Fibroblast of pulmonary artery (primary cell): ENCODE results near the gene INO80D.
A peak's percentile ranks its signal among the peaks of the same experiment; 100 is the strongest.
"Not testable (repeated sequence)": the region's sequence is repeated elsewhere in the genome, so short reads cannot be mapped to it uniquely, and the experiment has no call there.

Source experiments
- DNase-seq: peaks from one replicate; pipeline ENCODE4 v3.0.0-alpha.2; 2010; ENCODE audit warnings: low read depth
- H3K4me3 ChIP-seq: replicated peaks from 2 replicates; pipeline ENCODE4 v1.5.1; 2011; ENCODE audit warnings: low read depth, mild to moderate bottlenecking, control low read depth, low read length, moderate library complexity
- CTCF ChIP-seq: IDR thresholded peaks from 2 replicates; pipeline ENCODE4 v1.5.1; 2011; ENCODE audit warnings: mild to moderate bottlenecking, control low read depth, low read length, inconsistent platforms; ENCODE audit errors: missing control alignments

Gene INO80D

GRCh38 chr2:206085742-206086445 lies at the start of gene INO80D:
TSS of gene INO80D (minus strand) at chr2:206086174. CDS start at chr2:206063016, 23,158 bp downstream.
- peak within 1 kb of the TSS; percentile 69 for H3K4me3 ChIP-seq
- peak; percentile 57 for TF ChIP-seq CTCF
- peak; percentile 89 for DNase-seq

DNA sequence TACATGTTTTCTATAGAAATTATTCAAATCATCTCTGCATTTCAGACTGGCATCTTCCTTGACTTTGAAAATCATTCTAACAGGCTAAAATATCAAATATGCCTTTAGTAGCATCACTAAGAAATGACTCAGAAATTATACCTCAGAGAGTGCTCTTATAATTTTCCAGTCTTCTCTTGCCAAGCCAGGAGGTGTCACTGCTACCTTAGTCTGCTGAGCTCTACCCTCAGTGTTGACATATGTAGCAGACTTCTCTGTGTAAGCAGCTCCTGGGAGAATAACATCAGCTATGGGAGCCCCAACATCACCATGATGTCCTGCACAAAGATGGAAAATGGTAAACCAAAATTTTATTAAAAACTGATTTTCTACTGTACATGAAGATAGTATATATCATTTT lies 41.7 kb upstream of the INO80D start:
- TF ChIP-seq CTCF: no peak
- DNase-seq: no peak
- no peak overlapping the region for H3K4me3 ChIP-seq

- no peak for TF ChIP-seq CTCF
- no peak for DNase-seq
- H3K4me3 ChIP-seq: no peak overlapping the region
Observed at GRCh38 chr2:206125901-206126300, 39.9 kb upstream of the INO80D start.

DNA sequence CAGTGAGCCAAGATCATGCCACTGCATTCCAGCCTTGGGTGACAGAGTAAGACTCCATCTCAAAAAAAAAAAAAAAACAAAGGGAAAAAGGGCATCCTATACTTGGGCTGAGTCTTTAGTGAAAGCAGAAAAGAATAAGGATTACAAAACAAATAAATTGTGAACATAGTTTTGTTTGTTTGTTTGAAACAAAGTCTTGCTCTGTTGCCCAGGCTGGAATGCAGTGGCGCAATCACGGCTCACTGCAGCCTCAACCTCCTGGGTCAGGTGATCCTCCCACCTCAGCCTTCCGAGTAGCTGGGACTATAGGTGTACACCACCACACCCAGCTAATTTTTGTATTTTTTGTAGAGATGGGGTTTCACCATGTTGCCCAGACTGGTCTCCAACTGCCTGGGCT lies 36.6 kb upstream of the INO80D start:
- DNase-seq, H3K4me3 ChIP-seq: not testable (repeated sequence)

- TF ChIP-seq CTCF: no peak
- no peak for DNase-seq
Observed at GRCh38 chr2:206116278-206116677, 30.3 kb upstream of the INO80D start.

GRCh38 chr2:206115026-206115578 lies 29.1 kb upstream of the INO80D start:
- no peak for DNase-seq
- TF ChIP-seq CTCF: no peak

More at GRCh38 chr2:206116278-206116677, 30.3 kb upstream of the INO80D start:
- H3K4me3 ChIP-seq: no peak overlapping the region

DNA sequence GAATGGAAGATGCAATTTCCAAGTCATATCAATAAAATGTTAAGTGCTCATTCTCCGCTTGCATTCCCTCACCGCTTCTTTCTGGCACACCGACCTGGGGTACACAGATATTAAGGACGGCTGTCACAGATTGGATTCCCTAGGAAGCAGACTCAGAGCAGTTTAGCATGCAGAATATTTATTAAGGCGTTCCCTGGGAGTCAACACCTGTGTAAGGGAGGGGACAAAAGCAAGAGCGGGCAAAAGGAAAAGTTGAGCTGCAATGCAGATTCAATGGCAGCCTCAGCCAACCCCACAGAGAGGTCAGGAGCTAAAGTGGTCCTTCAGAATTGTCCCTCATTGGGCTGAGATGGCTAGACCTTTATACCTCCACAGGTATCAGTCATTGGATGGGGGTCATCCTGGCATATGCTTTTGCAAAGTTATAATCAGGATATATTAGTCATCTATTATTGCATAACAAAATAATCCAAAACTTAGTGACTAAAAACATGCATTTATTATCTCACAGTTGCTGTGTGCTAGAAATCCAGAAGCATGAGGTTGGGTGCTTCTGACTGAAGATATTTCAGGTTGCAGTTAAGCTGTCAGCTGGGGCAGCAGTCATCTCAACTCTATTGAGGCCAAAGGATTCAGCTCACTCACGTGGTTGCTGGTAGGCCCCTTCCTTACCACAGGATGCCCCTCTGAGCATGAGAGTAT lies 27.0 kb upstream of the INO80D start:
- DNase-seq: peak; percentile 51

More at GRCh38 chr2:206115026-206115578, 29.1 kb upstream of the INO80D start:
- H3K4me3 ChIP-seq: no peak overlapping the region

More for the DNA sequence above, 27.0 kb upstream of the INO80D start:
- no peak for TF ChIP-seq CTCF
- no peak overlapping the region for H3K4me3 ChIP-seq
